Activated T-cell treated with anti-CD3 and anti-CD28 coated beads for 4 hours (primary cell): ENCODE results near the gene HAAO.
"Not testable (repeated sequence)": the region's sequence is repeated elsewhere in the genome, so short reads cannot be mapped to it uniquely, and the experiment has no call there.

Experiments used
- DNase-seq: peaks from one replicate; pipeline ENCODE4 v3.0.0-alpha.2; 2020

The HAAO gene

GRCh38 chr2:42743659-42743990, 48.8 kb downstream of the HAAO start:
- no peak for DNase-seq

- DNase-seq: no peak
Measured at GRCh38 chr2:42742740-42743658, 49.4 kb downstream of the HAAO start.

GRCh38 chr2:42741140-42741539, 51.2 kb downstream of the HAAO start:
- no peak for DNase-seq

- DNase-seq: no peak
Measured at GRCh38 chr2:42736598-42737322, 55.6 kb downstream of the HAAO start.

GRCh38 chr2:42733852-42734251, 58.5 kb downstream of the HAAO start:
- DNase-seq: no peak

- DNase-seq: not testable (repeated sequence)
Measured at GRCh38 chr2:42731316-42731715, 61.1 kb downstream of the HAAO start.

GRCh38 chr2:42726680-42727079, 65.7 kb downstream of the HAAO start:
- DNase-seq: no peak

- no peak for DNase-seq
Measured at GRCh38 chr2:42725657-42726056, 66.7 kb downstream of the HAAO start.

- no peak for DNase-seq
Measured at GRCh38 chr2:42724886-42725285, 67.5 kb downstream of the HAAO start.

GRCh38 chr2:42723465-42723864, 68.9 kb downstream of the HAAO start:
- DNase-seq: no peak

GRCh38 chr2:42722320-42723190, 69.8 kb downstream of the HAAO start:
- DNase-seq: no peak

GRCh38 chr2:42721898-42722297, 70.5 kb downstream of the HAAO start:
- no peak for DNase-seq
